Epithelial cell of umbilical artery (primary cell): Measurements from ENCODE around the gene PTCSC3. TPM values are rescaled to one million over a fixed set of nuclear protein-coding genes. Genes with fewer than 3 reads are reported as not detected.

ENCODE experiments used
- total RNA-seq: library from RNA; depleted of rRNA; stranded (reverse); fragments of >200 nt; gene quantifications from 2 replicates; pipeline ENCODE4 v1.2.3, GENCODE V29; 2014

Gene PTCSC3
- total RNA-seq = not detected in 2 replicates

DNA sequence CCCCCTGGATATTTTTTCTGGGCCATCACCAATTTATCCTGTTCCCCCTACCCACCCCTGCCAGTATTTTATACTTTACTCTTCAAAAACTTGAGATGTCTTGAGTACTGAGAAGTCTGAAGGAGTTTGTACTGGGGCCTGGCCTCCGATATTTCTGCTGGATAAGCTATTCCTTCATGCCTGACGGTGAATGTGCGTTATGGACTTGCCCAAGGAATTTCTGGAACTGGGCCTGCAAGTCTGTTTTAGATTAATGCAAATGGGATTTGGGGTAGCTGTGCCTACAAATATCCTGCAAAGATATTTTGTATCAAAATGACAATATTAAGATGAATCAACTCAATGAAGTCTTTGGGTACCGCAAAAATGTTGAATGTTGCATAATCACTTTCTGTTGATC is at the start of gene PTCSC3:
Gene PTCSC3 (minus strand): TSS at position 199 of the 400 bp plus-strand sequence.

Other genes starting within 250 kb of the PTCSC3 start
- gene MBIP, start 143.9 kb upstream of the PTCSC3 start, total RNA-seq = 7.1 and 9.1 TPM in 2 replicates